Esophagus squamous epithelium (tissue), 5 donors: ENCODE results near the gene TNS1. TPM values are rescaled to one million over a fixed set of nuclear protein-coding genes. Genes with fewer than 3 reads are reported as not detected.

Experiments
- DNase-seq: peaks from one replicate; lab custom pipeline; 2025; lab: John Stamatoyannopoulos, UW
- H3K27ac ChIP-seq, 4 donors: fragments of 200-600 bp; sonication (generic); one replicate each; pipeline ENCODE4 v1.5.1; 2016 to 2019; ENCODE audit warnings: mild to moderate bottlenecking in 1 of 4
- H3K27me3 ChIP-seq, 4 donors: fragments of 200-600 bp; sonication (generic); 1 replicate in 3 of 4; 2 replicates in 1 of 4; pipeline versions ENCODE4 v1.5.1 to v1.6.0; 2017 to 2021; ENCODE audit warnings: antibody characterized with exemption in 1 of 4
- H3K36me3 ChIP-seq, 3 donors: fragments of 200-600 bp; sonication (generic); one replicate each; pipeline ENCODE4 v1.5.1; 2016 to 2019
- H3K4me1 ChIP-seq, 3 donors: fragments of 200-600 bp; sonication (generic); one replicate each; pipeline ENCODE4 v1.5.1; 2017 to 2019
- H3K4me3 ChIP-seq, 4 donors: fragments of 200-600 bp; sonication (generic); 1 replicate in 3 of 4; 2 replicates in 1 of 4; pipeline ENCODE4 v1.5.1; 2016 to 2019; ENCODE audit warnings: mild to moderate bottlenecking in 2 of 4, moderate library complexity in 1 of 4
- H3K9me3 ChIP-seq, 3 donors: fragments of 200-600 bp; sonication (generic); one replicate each; pipeline ENCODE4 v1.5.1; 2016 to 2019
- CTCF ChIP-seq, 6 experiments: fragments of 450-650 bp in 4 of 6; fragments of 200-600 bp in 2 of 6; sonication (generic) in 2 of 6; IDR thresholded peaks; one replicate each; pipeline ENCODE4 v1.5.1; 2016 to 2019; ENCODE audit warnings: antibody characterized with exemption in 6 of 6, mild to moderate bottlenecking in 4 of 6, moderate library complexity in 4 of 6
- POLR2A ChIP-seq, 4 donors: fragments of 450-650 bp; IDR thresholded peaks; one replicate each; pipeline ENCODE4 v1.6.1; 2017; ENCODE audit warnings: antibody characterized with exemption in 4 of 4, mild to moderate bottlenecking in 4 of 4, moderate library complexity in 3 of 4
- WGBS, 2 donors: methylation state at CpG; one replicate each; pipeline ENCODE4 v1.1.5; 2018; 5-methylcytosine and 5-hydroxymethylcytosine counted together
- intact Hi-C: fragments of 100-400 bp; cut with DNase I; formaldehyde crosslinking; loops from one replicate; pipeline ENCODE4 v1.15.0; 2022
- total RNA-seq, 4 donors: library from RNA; depleted of rRNA; stranded (reverse); fragments of >200 nt; gene quantifications; one replicate each; pipeline ENCODE4 v1.1.0, GENCODE V29; 2016
- donor health status: DM: yes; HTN: yes; CAD: no.

Gene TNS1
- total RNA-seq, 4 donors from 2014 or later, result 34.7 to 201 (median 59.2) TPM

- Histone ChIP-seq H3K27ac (peak overlapping the region; percentile 67 to 87 (median 82)), H3K36me3 (no peaks in the 10 kb centered on the region), H3K27me3 (no peaks in the 10 kb centered on the region), H3K4me3 (no peak overlapping the region), H3K9me3 (no peaks in the 10 kb centered on the region), H3K4me1 (peaks cover 30 to 72% (median 48%) of the 10 kb centered on the region in 3 donors)
- TF ChIP-seq POLR2A (IDR thresholded peaks at IDR 0.05) (no peak), CTCF (IDR thresholded peaks at IDR 0.05) (no peak)
- DNase-seq, result no peak
- intact Hi-C loops, result no loop called here
- 33 to 56% methylated on average over 3 to 4 of the region's 4 CpGs for WGBS, 2 donors
Measured at GRCh38 chr2:217994776-217995274, 8.0 kb downstream of the TNS1 start.

GRCh38 chr2:217993817-217994463 is 8.9 kb downstream of the TNS1 start:
- Histone ChIP-seq H3K36me3 (no peaks in the 10 kb centered on the region), H3K27ac (peak overlapping the region; percentile 50 to 87 (median 77)), H3K4me1 (peaks cover 32 to 71% (median 49%) of the 10 kb centered on the region in 3 donors), H3K4me3 (no peak overlapping the region), H3K9me3 (no peaks in the 10 kb centered on the region), H3K27me3 (no peaks in the 10 kb centered on the region)
- 31 to 58% methylated on average over 4 of the region's 6 CpGs for WGBS, 2 donors
- intact Hi-C loops, result no loop called here
- no peak for DNase-seq
- TF ChIP-seq POLR2A (IDR thresholded peaks at IDR 0.05) (no peak), CTCF (IDR thresholded peaks at IDR 0.05) (peak; percentile 31 to 72 (median 68))

- Histone ChIP-seq H3K27ac (peak overlapping the region in 3 of 4 donors; percentile 67 to 87 (median 87)), H3K4me1 (peaks cover 40 to 76% (median 57%) of the 10 kb centered on the region in 3 donors)
- intact Hi-C loops, result no loop called here
Measured at GRCh38 chr2:217993138-217993537, 9.7 kb downstream of the TNS1 start.

GRCh38 chr2:217992061-217992460 is 10.7 kb downstream of the TNS1 start:
- Histone ChIP-seq H3K4me3 (no peak overlapping the region), H3K9me3 (no peaks in the 10 kb centered on the region), H3K36me3 (no peaks in the 10 kb centered on the region), H3K4me1 (peaks cover 48 to 75% (median 65%) of the 10 kb centered on the region in 3 donors), H3K27ac (peak overlapping the region in 1 of 4 donors; percentile 87), H3K27me3 (no peaks in the 10 kb centered on the region)
- intact Hi-C loops, result no loop called here
- 87% methylated on average over 3 of the region's 3 CpGs; no CpG with 5 or more reads in 1 of the 2 donors for WGBS, 2 donors
- TF ChIP-seq POLR2A (IDR thresholded peaks at IDR 0.05) (no peak), CTCF (IDR thresholded peaks at IDR 0.05) (no peak)
- no peak for DNase-seq

More at GRCh38 chr2:217993138-217993537, 9.7 kb downstream of the TNS1 start:
- H3K27me3 ChIP-seq, result no peaks in the 10 kb centered on the region
- TF ChIP-seq POLR2A (IDR thresholded peaks at IDR 0.05), result no peak
- no peak for TF ChIP-seq CTCF (IDR thresholded peaks at IDR 0.05)
- WGBS, 2 donors, result 39 to 40% methylated on average over 4 to 6 of the region's 6 CpGs
- no peak for DNase-seq
- no peaks in the 10 kb centered on the region for H3K36me3 ChIP-seq
- no peak overlapping the region for H3K4me3 ChIP-seq
- H3K9me3 ChIP-seq, result no peaks in the 10 kb centered on the region

GRCh38 chr2:217990791-217991465 is 11.9 kb downstream of the TNS1 start:
- peaks cover 0 to 7% (median 0%) of the 10 kb centered on the region in 3 donors for H3K36me3 ChIP-seq
- peaks cover 38 to 64% (median 54%) of the 10 kb centered on the region in 3 donors for H3K4me1 ChIP-seq
- DNase-seq, result no peak
- no peak overlapping the region for H3K4me3 ChIP-seq
- intact Hi-C loops, result no loop called here
- WGBS, 2 donors, result 87 to 93% methylated on average over 6 of the region's 9 CpGs
- H3K27me3 ChIP-seq, result no peaks in the 10 kb centered on the region
- TF ChIP-seq CTCF (IDR thresholded peaks at IDR 0.05), result no peak
- TF ChIP-seq POLR2A (IDR thresholded peaks at IDR 0.05), result no peak
- no peaks in the 10 kb centered on the region for H3K9me3 ChIP-seq
- H3K27ac ChIP-seq, result no peak overlapping the region
